GM12865 (cell line): ENCODE results near the gene OPCML.

Experiments used
- DNase-seq: peaks from one replicate; pipeline ENCODE4 v3.0.0; 2010; ENCODE audit warnings: low read depth
- H3K4me3 ChIP-seq: 2 replicates; pipeline ENCODE4 v1.5.1; 2011; ENCODE audit warnings: mild to moderate bottlenecking, low read depth, low read length, control low read depth
- TF ChIP-seq, protein P1 (sequence below): IDR thresholded peaks from 2 replicates; pipeline ENCODE4 v1.5.1; 2011; ENCODE audit warnings: low read length, control low read depth, low read depth, inconsistent platforms; ENCODE audit not compliant: insufficient read depth; ENCODE audit errors: missing control alignments

Gene OPCML

GRCh38 chr11:132422722-132423121, 1109.6 kb downstream of the OPCML start:
- no peak for DNase-seq
- H3K4me3 ChIP-seq = no peak overlapping the region
- TF ChIP-seq, protein P1, sequence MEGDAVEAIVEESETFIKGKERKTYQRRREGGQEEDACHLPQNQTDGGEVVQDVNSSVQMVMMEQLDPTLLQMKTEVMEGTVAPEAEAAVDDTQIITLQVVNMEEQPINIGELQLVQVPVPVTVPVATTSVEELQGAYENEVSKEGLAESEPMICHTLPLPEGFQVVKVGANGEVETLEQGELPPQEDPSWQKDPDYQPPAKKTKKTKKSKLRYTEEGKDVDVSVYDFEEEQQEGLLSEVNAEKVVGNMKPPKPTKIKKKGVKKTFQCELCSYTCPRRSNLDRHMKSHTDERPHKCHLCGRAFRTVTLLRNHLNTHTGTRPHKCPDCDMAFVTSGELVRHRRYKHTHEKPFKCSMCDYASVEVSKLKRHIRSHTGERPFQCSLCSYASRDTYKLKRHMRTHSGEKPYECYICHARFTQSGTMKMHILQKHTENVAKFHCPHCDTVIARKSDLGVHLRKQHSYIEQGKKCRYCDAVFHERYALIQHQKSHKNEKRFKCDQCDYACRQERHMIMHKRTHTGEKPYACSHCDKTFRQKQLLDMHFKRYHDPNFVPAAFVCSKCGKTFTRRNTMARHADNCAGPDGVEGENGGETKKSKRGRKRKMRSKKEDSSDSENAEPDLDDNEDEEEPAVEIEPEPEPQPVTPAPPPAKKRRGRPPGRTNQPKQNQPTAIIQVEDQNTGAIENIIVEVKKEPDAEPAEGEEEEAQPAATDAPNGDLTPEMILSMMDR = no peak

DNA sequence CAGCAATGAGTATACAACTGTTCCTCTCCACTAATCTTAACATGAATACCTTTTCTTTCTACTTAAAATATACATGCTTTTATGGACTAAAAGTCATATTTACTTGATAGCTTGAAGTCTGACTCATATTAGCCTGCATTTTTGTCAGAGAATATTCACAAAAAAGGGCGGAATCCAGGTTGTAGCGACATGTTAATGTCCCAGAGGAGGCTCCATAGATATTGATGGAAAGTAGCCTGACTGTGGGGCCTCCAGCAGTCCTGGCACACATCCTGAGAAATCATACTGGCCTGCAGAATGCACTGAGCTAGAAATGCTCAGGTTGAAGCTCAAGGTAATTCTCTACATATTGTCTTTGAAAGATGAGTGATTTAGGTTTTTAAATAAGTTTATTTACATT, 1110.7 kb downstream of the OPCML start:
- TF ChIP-seq, protein P1 = no peak
- H3K4me3 ChIP-seq = no peak overlapping the region
- no peak for DNase-seq

DNA sequence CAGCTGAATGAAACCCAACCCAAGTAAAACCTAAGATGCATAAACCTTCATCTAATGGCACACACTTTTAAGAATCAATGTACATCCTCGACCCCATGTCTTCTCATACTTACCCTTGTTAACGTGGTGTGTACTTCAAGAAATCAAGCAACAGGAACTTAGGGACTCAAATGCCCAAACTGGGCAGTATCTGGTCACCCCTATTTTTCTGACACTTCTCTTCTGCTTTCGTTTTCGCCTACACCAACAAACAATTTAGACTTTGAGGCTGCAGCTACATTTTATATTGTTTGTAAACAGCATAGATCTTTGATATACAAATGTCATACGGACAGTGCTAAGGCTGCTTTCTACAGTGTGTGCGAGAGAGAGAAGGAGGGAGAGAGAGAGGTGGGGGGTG, 1117.8 kb downstream of the OPCML start:
- DNase-seq = no peak
- no peak overlapping the region for H3K4me3 ChIP-seq
- TF ChIP-seq, protein P1 = no peak

DNA sequence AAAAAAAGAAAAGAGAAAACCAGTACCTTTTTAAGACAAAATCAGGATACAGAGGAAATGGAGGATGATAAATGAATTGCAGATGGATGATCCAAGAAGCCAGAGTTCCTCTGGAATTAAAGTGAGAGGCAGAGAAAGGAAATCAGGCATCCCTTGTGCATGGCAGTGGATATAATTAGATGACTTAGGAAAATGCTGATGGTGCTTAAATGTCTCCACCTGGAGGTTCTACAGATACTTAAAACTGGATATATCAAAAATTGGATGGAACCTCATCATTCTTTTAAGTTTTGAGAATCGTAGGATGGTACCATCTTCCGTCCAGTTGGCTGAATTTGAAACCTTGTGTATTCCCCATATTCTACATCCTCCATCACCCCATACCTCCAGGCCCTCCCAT, 1121.9 kb downstream of the OPCML start:
- no peak overlapping the region for H3K4me3 ChIP-seq

GRCh38 chr11:132409573-132410355, 1122.5 kb downstream of the OPCML start:
- TF ChIP-seq, protein P1 = no peak
- H3K4me3 ChIP-seq = no peak overlapping the region
- no peak for DNase-seq

More for the DNA sequence above, 1121.9 kb downstream of the OPCML start:
- DNase-seq = no peak
- TF ChIP-seq, protein P1 = no peak

GRCh38 chr11:132408877-132409276, 1123.4 kb downstream of the OPCML start:
- DNase-seq = peak; percentile 69
- H3K4me3 ChIP-seq = no peak overlapping the region
- TF ChIP-seq, protein P1 = no peak

DNA sequence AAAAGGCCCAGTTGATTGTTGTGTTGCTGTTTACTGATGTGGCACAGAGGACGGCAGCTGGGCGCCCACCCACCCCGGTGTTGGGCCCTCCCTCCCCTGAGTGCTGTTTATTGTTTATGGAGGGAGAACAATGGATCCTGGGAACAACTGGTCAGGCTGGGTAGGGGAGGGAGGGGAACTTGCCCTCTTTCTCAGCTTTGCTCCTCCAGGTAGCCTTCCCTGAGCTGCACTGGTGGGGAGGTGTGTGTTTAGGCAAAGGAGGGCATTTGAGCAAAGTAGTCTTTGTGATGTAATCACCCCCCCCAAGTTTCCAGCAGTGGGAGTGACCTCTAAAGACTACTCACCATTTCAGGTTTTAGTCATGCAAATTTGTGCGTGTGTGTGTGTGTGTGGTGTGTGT, 1126.6 kb downstream of the OPCML start:
- TF ChIP-seq, protein P1 = no peak
- peak; percentile 24 for DNase-seq
- H3K4me3 ChIP-seq = no peak overlapping the region
